DND-41 (cell line): ENCODE measurements around the gene OMP.

Experiments used
- CTCF ChIP-seq: IDR thresholded peaks from 2 replicates; pipeline ENCODE4 v1.5.1; 2012; ENCODE audit warnings: borderline replicate concordance, low read length, moderate library complexity, mild to moderate bottlenecking; ENCODE audit not compliant: poor library complexity, severe bottlenecking; ENCODE audit errors: extremely low read depth
- EZH2 ChIP-seq: IDR thresholded peaks from 3 replicates; pipeline ENCODE4 v1.6.1; 2012; ENCODE audit warnings: borderline replicate concordance, low read depth, mild to moderate bottlenecking, moderate library complexity, low read length, inconsistent platforms; ENCODE audit not compliant: severe bottlenecking

GRCh38 chr11:77125191-77125590, 22.6 kb downstream of the OMP start:
- TF ChIP-seq CTCF (no peak), EZH2 (no peak)
